ENCODE results near the gene CAPS. TPM values are rescaled to one million over a fixed set of nuclear protein-coding genes. Genes with fewer than 3 reads are reported as not detected.

Gene CAPS
- polyA plus RNA-seq, 1 donor (not counting 4 experiments of a cell fraction or from before 2014, with no cell fraction given), result 2.7 TPM

- Histone ChIP-seq H3K36me3 (ENCODE audit: control insufficient read depth in 2 of 2, extremely low read depth in 1 of 2, insufficient read depth in 2 of 2, low read length in 2 of 2) (peaks cover 6 to 10% of the 10 kb centered on the region in 2 experiments), H3K9ac (ENCODE audit: control insufficient read depth, extremely low read depth, insufficient read depth, low read length) (no peak overlapping the region), H3K27me3 (ENCODE audit: control insufficient read depth, extremely low read depth, insufficient read depth, low read length) (no peaks in the 10 kb centered on the region), H3K9me1 (ENCODE audit: control insufficient read depth, extremely low read depth, insufficient read depth, low read length) (peaks cover 3% of the 10 kb centered on the region), H3K79me2 (ENCODE audit: control insufficient read depth, insufficient read depth, low read length) (peaks cover 77% of the 10 kb centered on the region), H4K20me1 (ENCODE audit: control insufficient read depth, extremely low read depth, insufficient read depth, low read length) (peaks cover 20% of the 10 kb centered on the region), H3K27ac (ENCODE audit: control insufficient read depth, insufficient read depth, low read length) (no peak overlapping the region), H2AFZ (ENCODE audit: control insufficient read depth, low read length) (no peak overlapping the region), H3K4me1 (ENCODE audit: control insufficient read depth, extremely low read depth, insufficient read depth, low read length) (peaks cover 3% of the 10 kb centered on the region), H3K4me3 (ENCODE audit: control insufficient read depth in 2 of 3, extremely low read depth in 1 of 3, insufficient read depth in 2 of 3, low read depth in 1 of 3, low read length in 3 of 3) (no peak overlapping the region), H3K4me2 (ENCODE audit: control insufficient read depth, extremely low read depth, insufficient read depth, low read depth, low read length) (no peak overlapping the region), H3K9me3 (ENCODE audit: control insufficient read depth, low read depth, low read length) (no peaks in the 10 kb centered on the region)
- DNase-seq (ENCODE audit: low read depth, low spot score) (no peak), FAIRE-seq (no peak)
- TF ChIP-seq EZH2 (IDR thresholded peaks at IDR 0.05; ENCODE audit: low read length), result no peak
- TF ChIP-seq, protein P1, sequence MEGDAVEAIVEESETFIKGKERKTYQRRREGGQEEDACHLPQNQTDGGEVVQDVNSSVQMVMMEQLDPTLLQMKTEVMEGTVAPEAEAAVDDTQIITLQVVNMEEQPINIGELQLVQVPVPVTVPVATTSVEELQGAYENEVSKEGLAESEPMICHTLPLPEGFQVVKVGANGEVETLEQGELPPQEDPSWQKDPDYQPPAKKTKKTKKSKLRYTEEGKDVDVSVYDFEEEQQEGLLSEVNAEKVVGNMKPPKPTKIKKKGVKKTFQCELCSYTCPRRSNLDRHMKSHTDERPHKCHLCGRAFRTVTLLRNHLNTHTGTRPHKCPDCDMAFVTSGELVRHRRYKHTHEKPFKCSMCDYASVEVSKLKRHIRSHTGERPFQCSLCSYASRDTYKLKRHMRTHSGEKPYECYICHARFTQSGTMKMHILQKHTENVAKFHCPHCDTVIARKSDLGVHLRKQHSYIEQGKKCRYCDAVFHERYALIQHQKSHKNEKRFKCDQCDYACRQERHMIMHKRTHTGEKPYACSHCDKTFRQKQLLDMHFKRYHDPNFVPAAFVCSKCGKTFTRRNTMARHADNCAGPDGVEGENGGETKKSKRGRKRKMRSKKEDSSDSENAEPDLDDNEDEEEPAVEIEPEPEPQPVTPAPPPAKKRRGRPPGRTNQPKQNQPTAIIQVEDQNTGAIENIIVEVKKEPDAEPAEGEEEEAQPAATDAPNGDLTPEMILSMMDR (optimal IDR thresholded peaks at IDR 0.05 in 1 of 3, IDR thresholded peaks at IDR 0.05 in 1 of 3, conservative IDR thresholded peaks at IDR 0.05 in 1 of 3; ENCODE audit: extremely low read depth in 1 of 3, insufficient read depth in 2 of 3, low read length in 3 of 3), result no peak
- dilution Hi-C loops (cut with MboI; ENCODE audit: extremely low pct_ligation_motif_present, low sequenced_read_pairs), result no loop called here
Measured at GRCh38 chr19:5949792-5950305, 35.8 kb downstream of the CAPS start.

DNA sequence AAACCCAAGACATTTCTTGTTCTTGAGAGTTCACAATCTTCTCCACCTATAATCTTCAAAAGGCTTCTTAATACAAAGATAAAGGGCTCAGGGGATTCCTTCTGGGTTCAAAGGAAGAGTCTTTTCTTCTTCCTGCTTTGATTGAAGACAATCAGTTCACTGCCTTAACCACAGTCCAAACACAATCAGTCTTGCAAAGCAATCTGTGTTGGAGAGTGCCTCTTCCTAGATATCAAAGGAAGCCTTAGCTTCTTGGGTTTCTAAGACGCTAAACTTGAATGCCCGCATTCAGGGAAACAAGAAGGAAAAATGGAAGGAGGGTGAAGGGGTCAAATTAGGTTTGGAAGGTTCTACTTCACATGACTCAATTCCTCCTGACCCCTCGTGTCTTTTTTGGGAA, 36.7 kb downstream of the CAPS start:
- Histone ChIP-seq H4K20me1 (ENCODE audit: control insufficient read depth, extremely low read depth, insufficient read depth, low read length) (peaks cover 20% of the 10 kb centered on the region), H3K4me2 (ENCODE audit: control insufficient read depth, extremely low read depth, insufficient read depth, low read depth, low read length) (no peak overlapping the region), H3K9me3 (ENCODE audit: control insufficient read depth, low read depth, low read length) (no peaks in the 10 kb centered on the region), H3K79me2 (ENCODE audit: control insufficient read depth, insufficient read depth, low read length) (peaks cover 78% of the 10 kb centered on the region), H2AFZ (ENCODE audit: control insufficient read depth, low read length) (no peak overlapping the region), H3K9ac (ENCODE audit: control insufficient read depth, extremely low read depth, insufficient read depth, low read length) (no peak overlapping the region), H3K4me1 (ENCODE audit: control insufficient read depth, extremely low read depth, insufficient read depth, low read length) (peaks cover 3% of the 10 kb centered on the region), H3K36me3 (ENCODE audit: control insufficient read depth in 2 of 2, extremely low read depth in 1 of 2, insufficient read depth in 2 of 2, low read length in 2 of 2) (peaks cover 6 to 10% of the 10 kb centered on the region in 2 experiments), H3K4me3 (ENCODE audit: control insufficient read depth in 2 of 3, extremely low read depth in 1 of 3, insufficient read depth in 2 of 3, low read depth in 1 of 3, low read length in 3 of 3) (no peak overlapping the region), H3K27me3 (ENCODE audit: control insufficient read depth, extremely low read depth, insufficient read depth, low read length) (no peaks in the 10 kb centered on the region), H3K27ac (ENCODE audit: control insufficient read depth, insufficient read depth, low read length) (no peak overlapping the region), H3K9me1 (ENCODE audit: control insufficient read depth, extremely low read depth, insufficient read depth, low read length) (peaks cover 3% of the 10 kb centered on the region)
- dilution Hi-C loops (cut with MboI; ENCODE audit: extremely low pct_ligation_motif_present, low sequenced_read_pairs), result no loop called here
- no peak for FAIRE-seq
- TF ChIP-seq, protein P1 (optimal IDR thresholded peaks at IDR 0.05 in 1 of 3, IDR thresholded peaks at IDR 0.05 in 1 of 3, conservative IDR thresholded peaks at IDR 0.05 in 1 of 3; ENCODE audit: extremely low read depth in 1 of 3, insufficient read depth in 2 of 3, low read length in 3 of 3), result no peak
- no peak for TF ChIP-seq EZH2 (IDR thresholded peaks at IDR 0.05; ENCODE audit: low read length)
- no peak for DNase-seq (ENCODE audit: low read depth, low spot score)

Data from keratinocyte (primary cell).